ENCODE data around the gene ATP5MC2.
"Not testable (repeated sequence)": the region's sequence is repeated elsewhere in the genome, so short reads cannot be mapped to it uniquely, and the experiment has no call there.

Gene ATP5MC2

GRCh38 chr12:53644133-53644532 lies 31.8 kb downstream of the ATP5MC2 start:
- DNase-seq (ENCODE audit: low spot score) = no peak
- TF ChIP-seq CTCF (IDR thresholded peaks at IDR 0.05; ENCODE audit: borderline replicate concordance, control extremely low read depth, extremely low read depth, insufficient read depth, missing control alignments) = no peak
- in situ Hi-C loops (cut with MboI; ENCODE audit: low sequenced_read_pairs, unreplicated experiment) = no loop called here

- DNase-seq (ENCODE audit: low spot score) = no peak
- TF ChIP-seq CTCF (IDR thresholded peaks at IDR 0.05; ENCODE audit: borderline replicate concordance, control extremely low read depth, extremely low read depth, insufficient read depth, missing control alignments) = no peak
- in situ Hi-C loops (cut with MboI; ENCODE audit: low sequenced_read_pairs, unreplicated experiment) = no loop called here
Measured at GRCh38 chr12:53643232-53643979, 32.5 kb downstream of the ATP5MC2 start.

GRCh38 chr12:53638057-53638456 lies 37.8 kb downstream of the ATP5MC2 start:
- no peak for DNase-seq (ENCODE audit: low spot score)
- in situ Hi-C loops (cut with MboI; ENCODE audit: low sequenced_read_pairs, unreplicated experiment) = no loop called here
- TF ChIP-seq CTCF (IDR thresholded peaks at IDR 0.05; ENCODE audit: borderline replicate concordance, control extremely low read depth, extremely low read depth, insufficient read depth, missing control alignments) = no peak

- DNase-seq (ENCODE audit: low spot score) = no peak
- TF ChIP-seq CTCF (IDR thresholded peaks at IDR 0.05; ENCODE audit: borderline replicate concordance, control extremely low read depth, extremely low read depth, insufficient read depth, missing control alignments) = no peak
- in situ Hi-C loops (cut with MboI; ENCODE audit: low sequenced_read_pairs, unreplicated experiment) = no loop called here
Measured at GRCh38 chr12:53636641-53637040, 39.2 kb downstream of the ATP5MC2 start.

GRCh38 chr12:53635708-53636107 lies 40.2 kb downstream of the ATP5MC2 start:
- DNase-seq (ENCODE audit: low spot score); in situ Hi-C loops (cut with MboI; ENCODE audit: low sequenced_read_pairs, unreplicated experiment): not testable (repeated sequence)

- no peak for DNase-seq (ENCODE audit: low spot score)
- TF ChIP-seq CTCF (IDR thresholded peaks at IDR 0.05; ENCODE audit: borderline replicate concordance, control extremely low read depth, extremely low read depth, insufficient read depth, missing control alignments) = no peak
- in situ Hi-C loops (cut with MboI; ENCODE audit: low sequenced_read_pairs, unreplicated experiment) = no loop called here
Measured at GRCh38 chr12:53631721-53632120, 44.2 kb downstream of the ATP5MC2 start.

- DNase-seq (ENCODE audit: low spot score) = no peak
- in situ Hi-C loops (cut with MboI; ENCODE audit: low sequenced_read_pairs, unreplicated experiment) = no loop called here
- TF ChIP-seq CTCF (IDR thresholded peaks at IDR 0.05; ENCODE audit: borderline replicate concordance, control extremely low read depth, extremely low read depth, insufficient read depth, missing control alignments) = no peak
Measured at GRCh38 chr12:53627919-53628318, 48.0 kb downstream of the ATP5MC2 start.
